Bronchial epithelial cell (primary cell): ENCODE measurements around the gene CHKA. TPM values are rescaled to one million over a fixed set of nuclear protein-coding genes. Genes with fewer than 3 reads are reported as not detected.

Source experiments
- DNase-seq: peaks from one replicate; pipeline ENCODE4 v3.0.0-alpha.2; 2010; ENCODE audit warnings: low read depth
- FAIRE-seq: peaks from 2 replicates; lab custom pipeline; 2011; peaks lifted over from hg19 to GRCh38; lab: Jason Lieb, UNC
- H3K27me3 ChIP-seq: 2 replicates; pipeline ENCODE4 v1.5.1; 2011; ENCODE audit warnings: low read length; ENCODE audit not compliant: control insufficient read depth, insufficient read depth
- H3K36me3 ChIP-seq: 2 replicates; pipeline ENCODE4 v1.5.1; 2011; ENCODE audit warnings: low read length; ENCODE audit not compliant: control insufficient read depth, insufficient read depth
- H3K4me3 ChIP-seq: 2 replicates; pipeline ENCODE4 v1.5.1; 2011; ENCODE audit warnings: mild to moderate bottlenecking, low read depth, low read length, control low read depth
- CTCF ChIP-seq: IDR thresholded peaks from 2 replicates; pipeline ENCODE4 v1.5.1; 2011; ENCODE audit warnings: mild to moderate bottlenecking, moderate library complexity, low read length, control low read depth, inconsistent platforms; ENCODE audit not compliant: insufficient read depth, severe bottlenecking
- total RNA-seq: library from RNA; depleted of rRNA; stranded (reverse); fragments of >200 nt; gene quantifications from 2 replicates; pipeline ENCODE4 v1.2.1, GENCODE V29; 2014

CHKA gene
- total RNA-seq, 1 donor from 2014 or later, result 7.4 TPM

GRCh38 chr11:68030318-68031143 lies 90.7 kb downstream of the CHKA start, which contains the start of gene NDUFS8:
Gene NDUFS8, plus strand, starts transcription at chr11:68030681. Its CDS starts 1,471 bp downstream, at chr11:68032152.
- FAIRE-seq (no peak), DNase-seq (peak; percentile 98)
- peaks cover 12% of the 10 kb centered on the region for H3K36me3 ChIP-seq
- peak within 1 kb of the TSS; percentile 94 for H3K4me3 ChIP-seq
- TF ChIP-seq CTCF, result no peak
- no peaks in the 10 kb centered on the region for H3K27me3 ChIP-seq

GRCh38 chr11:68028802-68029545 lies 92.2 kb downstream of the CHKA start:
- no peak for FAIRE-seq
- TF ChIP-seq CTCF, result no peak
- peaks cover 12% of the 10 kb centered on the region for H3K36me3 ChIP-seq
- H3K4me3 ChIP-seq, result no peak overlapping the region
- H3K27me3 ChIP-seq, result no peaks in the 10 kb centered on the region
- DNase-seq, result peak; percentile 68

- Histone ChIP-seq H3K4me3 (no peak overlapping the region), H3K36me3 (peaks cover 2% of the 10 kb centered on the region), H3K27me3 (no peaks in the 10 kb centered on the region)
- FAIRE-seq, result no peak
- no peak for TF ChIP-seq CTCF
- DNase-seq, result no peak
Observed at GRCh38 chr11:68027667-68028066, 93.5 kb downstream of the CHKA start.

GRCh38 chr11:68026391-68027105 lies 94.6 kb downstream of the CHKA start:
- no peak for TF ChIP-seq CTCF
- Histone ChIP-seq H3K27me3 (no peaks in the 10 kb centered on the region), H3K36me3 (no peaks in the 10 kb centered on the region), H3K4me3 (no peak overlapping the region)
- DNase-seq (no peak), FAIRE-seq (no peak)

- no peak for TF ChIP-seq CTCF
- FAIRE-seq, result no peak
Observed at GRCh38 chr11:68025047-68025446, 96.1 kb downstream of the CHKA start.

More at GRCh38 chr11:68025047-68025446, 96.1 kb downstream of the CHKA start:
- Histone ChIP-seq H3K36me3 (no peaks in the 10 kb centered on the region), H3K4me3 (no peak overlapping the region), H3K27me3 (no peaks in the 10 kb centered on the region)
- DNase-seq, result no peak
